Pancreas (tissue), 10 donors: ENCODE data around the gene ANO9. TPM values are rescaled to one million over a fixed set of nuclear protein-coding genes. Genes with fewer than 3 reads are reported as not detected.

Experiments used
- ATAC-seq, 4 donors: fragments of 200-7000 bp; cut with Tn5 transposase; one replicate each; pipeline versions ENCODE4 v1.8.0 to v1.9.1; 2020; ENCODE audit warnings: mild to moderate bottlenecking in 4 of 4, moderate library complexity in 4 of 4
- DNase-seq, 6 donors: peaks; one replicate each; pipeline ENCODE4 v3.0.0-alpha.2; 2020
- FAIRE-seq: peaks from 2 replicates; lab custom pipeline; 2012; peaks lifted over from hg19 to GRCh38; lab: Jason Lieb, UNC
- H3K27ac ChIP-seq, 4 donors: fragments of 200-600 bp; sonication (generic); 1 replicate in 3 of 4; 2 replicates in 1 of 4; pipeline versions ENCODE4 v1.5.0 to v1.8.0; 2020
- H3K27me3 ChIP-seq, 4 donors: fragments of 200-600 bp; one replicate each; pipeline ENCODE4 v1.8.0; 2021
- H3K36me3 ChIP-seq, 3 donors: fragments of 200-600 bp; sonication (generic) in 1 of 3; one replicate each; pipeline versions ENCODE4 v1.5.0 to v1.8.0; 2020 to 2021
- H3K4me1 ChIP-seq, 3 donors: fragments of 200-600 bp; one replicate each; pipeline ENCODE4 v1.8.0; 2021
- H3K4me3 ChIP-seq, 4 donors: fragments of 200-600 bp; sonication (generic) in 2 of 4; one replicate each; pipeline versions ENCODE4 v1.5.0 to v1.8.0; 2020 to 2021
- H3K9me3 ChIP-seq, 4 donors: fragments of 200-600 bp; one replicate each; pipeline ENCODE4 v1.8.0; 2021
- CTCF ChIP-seq, 4 donors: fragments of 200-600 bp; sonication (generic) in 3 of 4; IDR thresholded peaks; one replicate each; pipeline versions ENCODE4 v1.5.0 to v1.8.0; 2021; ENCODE audit warnings: antibody characterized with exemption in 4 of 4
- WGBS, 2 donors: extraction: QIAGEN DNeasy Blood & Tissue Kit; methylation state at CpG; one replicate each; pipeline ENCODE4 v1.1.7; 2013; 5-methylcytosine and 5-hydroxymethylcytosine counted together
- intact Hi-C, 3 donors: fragments of 100-400 bp; cut with DNase I; formaldehyde crosslinking; loops; one replicate each; pipeline versions ENCODE4 v1.11.1 to v1.14.2; 2022
- polyA plus RNA-seq, 2 donors: library from polyadenylated mRNA; stranded (reverse); fragments of 200-250 nt; gene quantifications; one replicate each; pipeline ENCODE4 v1.2.3, GENCODE V29; 2013
- total RNA-seq, 6 donors: library from RNA; stranded (reverse); fragmentation: NEBNext Ultra II Directional in 4 of 6; extraction: Animal tissue kit (Norgen Biotek cat#: 25700) in 4 of 6; gene quantifications; one replicate each; pipeline versions ENCODE4 v1.2.1 to v1.2.4, GENCODE V29; 2021 to 2023
- donor health status: healthy with polysubstance abuse.
- donor health status: DM: no; HTN: no; CAD: no; lungs with moderate emphysema.
- donor health status: DM: no; HTN: no; CAD: no.
- donor health status: control.
- donor health status: control.
- donor health status: Bipolar disorder and iron deficiency.
- donor health status: DM: yes; HTN: yes; CAD: no.
- donor health status: DM: no; HTN: no; CAD: no.
- donor health status: DM: no; HTN: no; CAD: no.
- donor health status: DM: yes; HTN: yes; CAD: no.

The ANO9 gene
- total and polyA plus RNA-seq, 8 donors, result 6.2 to 68.7 (median 14.9) TPM

- peaks cover 0 to 4% (median 0%) of the 10 kb centered on the region in 3 donors for H3K4me1 ChIP-seq
- no peaks in the 10 kb centered on the region for H3K36me3 ChIP-seq
- no peak for FAIRE-seq
- no peak for TF ChIP-seq CTCF (IDR thresholded peaks at IDR 0.05)
- H3K4me3 ChIP-seq, result no peak overlapping the region
- H3K9me3 ChIP-seq, result no peaks in the 10 kb centered on the region
- no peak overlapping the region for H3K27ac ChIP-seq
- 92 to 93% methylated on average over 18 to 21 of the region's 21 CpGs for WGBS, 2 donors
- no peaks in the 10 kb centered on the region for H3K27me3 ChIP-seq
- ATAC-seq, result no peak
- peak in 3 of 6 donors; percentile 23 to 67 (median 44) for DNase-seq
- intact Hi-C loops, result no loop called here
Measured at GRCh38 chr11:420911-421321, 20.9 kb downstream of the ANO9 start.

GRCh38 chr11:420054-420910 lies 21.5 kb downstream of the ANO9 start:
- no peak for TF ChIP-seq CTCF (IDR thresholded peaks at IDR 0.05)
- no peak overlapping the region for H3K4me3 ChIP-seq
- H3K27ac ChIP-seq, result no peak overlapping the region
- H3K4me1 ChIP-seq, result peaks cover 0 to 10% (median 0%) of the 10 kb centered on the region in 3 donors
- no peaks in the 10 kb centered on the region for H3K27me3 ChIP-seq
- no peak for FAIRE-seq
- ATAC-seq, result no peak
- H3K9me3 ChIP-seq, result no peaks in the 10 kb centered on the region
- H3K36me3 ChIP-seq, result no peaks in the 10 kb centered on the region
- intact Hi-C loops, result no loop called here
- DNase-seq, result peak in 4 of 6 donors; percentile 15 to 72 (median 43)
- WGBS, 2 donors, result 69 to 72% methylated on average over 71 of the region's 71 CpGs

- Histone ChIP-seq H3K4me3 (no peak overlapping the region), H3K27ac (no peak overlapping the region), H3K4me1 (peaks cover 0 to 10% (median 0%) of the 10 kb centered on the region in 3 donors), H3K36me3 (no peaks in the 10 kb centered on the region), H3K27me3 (no peaks in the 10 kb centered on the region), H3K9me3 (no peaks in the 10 kb centered on the region)
- FAIRE-seq (no peak), DNase-seq (peak in 4 of 6 donors; percentile 11 to 72 (median 37)), ATAC-seq (no peak)
- WGBS, 2 donors, result 91% methylated on average over 20 of the region's 20 CpGs
- TF ChIP-seq CTCF (IDR thresholded peaks at IDR 0.05), result no peak
- intact Hi-C loops, result no loop called here
Measured at GRCh38 chr11:419248-420005, 22.4 kb downstream of the ANO9 start.

GRCh38 chr11:418343-419247 lies 23.2 kb downstream of the ANO9 start:
- no peak overlapping the region for H3K27ac ChIP-seq
- no peak for FAIRE-seq
- H3K27me3 ChIP-seq, result no peaks in the 10 kb centered on the region
- H3K4me3 ChIP-seq, result no peak overlapping the region
- ATAC-seq, result no peak
- intact Hi-C loops, result no loop called here
- peak in 4 of 6 donors; percentile 25 to 76 (median 52) for DNase-seq
- WGBS, 2 donors, result 92 to 94% methylated on average over 29 to 30 of the region's 30 CpGs
- no peak for TF ChIP-seq CTCF (IDR thresholded peaks at IDR 0.05)
- no peaks in the 10 kb centered on the region for H3K36me3 ChIP-seq
- no peaks in the 10 kb centered on the region for H3K9me3 ChIP-seq
- H3K4me1 ChIP-seq, result peaks cover 0 to 10% (median 0%) of the 10 kb centered on the region in 3 donors
